GM12878 (cell line): ENCODE data around the gene SLC13A3. TPM values are rescaled to one million over a fixed set of nuclear protein-coding genes. Genes with fewer than 3 reads are reported as not detected.

Experiments used
- ATAC-seq: fragments of 200-7000 bp; cut with Tn5 transposase; 3 replicates; pipeline ENCODE4 v1.9.1; 2020; ENCODE audit warnings: mild to moderate bottlenecking, moderate library complexity
- BruUV-seq: library from RNA; stranded (reverse); fragments of 400-500 nt; replicated peaks from 2 replicates; lab custom pipeline; 2021; lab: Mats Ljungman, UMichigan
- CTCF ChIA-PET: fragments of 300-600 bp; sonication (Branson Sonifier 250); formaldehyde crosslinking; extraction: SDS; loops from one replicate; lab custom pipeline; 2021; ENCODE audit warnings: inconsistent platforms; lab: Yijun Ruan, JAX
- POLR2A ChIA-PET: fragments of 350-600 bp; formaldehyde crosslinking; extraction: SDS; loops from one replicate; lab custom pipeline; 2021; ENCODE audit warnings: inconsistent platforms; lab: Charles Lee
- RAD21 ChIA-PET: fragments of 300-600 bp; sonication (Branson Sonifier 250); formaldehyde crosslinking; loops from one replicate; lab custom pipeline; 2023; ENCODE audit warnings: antibody characterized with exemption; ENCODE audit not compliant: unreplicated experiment; lab: Charles Lee
- SMC1A ChIA-PET: fragments of 300-600 bp; sonication (Branson Sonifier 250); formaldehyde crosslinking; loops from one replicate; lab custom pipeline; 2023; ENCODE audit not compliant: unreplicated experiment, uncharacterized antibody; lab: Charles Lee
- DNase-seq: peaks from one replicate; pipeline ENCODE4 v3.0.0-alpha.2; 2011; ENCODE audit warnings: low read depth, low spot score
- FAIRE-seq: peaks from 3 replicates; lab custom pipeline; 2011; peaks lifted over from hg19 to GRCh38; lab: Jason Lieb, UNC
- H2AFZ ChIP-seq: 2 replicates; pipeline ENCODE4 v1.6.0; 2011; ENCODE audit warnings: low read depth, low read length, control low read depth; ENCODE audit not compliant: control insufficient read depth
- H3K27ac ChIP-seq: 2 replicates; pipeline ENCODE4 v1.5.1; 2011; ENCODE audit warnings: control low read depth; ENCODE audit not compliant: control insufficient read depth, insufficient read depth
- H3K27me3 ChIP-seq, 2 experiments: replicated peaks in 1 of 2; 2 replicates each; pipeline versions ENCODE4 v1.6.0 to v1.6.1; 2011; ENCODE audit warnings: low read length in 1 of 2; ENCODE audit not compliant: control insufficient read depth in 2 of 2, insufficient read depth in 2 of 2
- H3K36me3 ChIP-seq, 2 experiments: 2 replicates each; pipeline ENCODE4 v1.5.1; 2011; ENCODE audit warnings: low read length in 1 of 2; ENCODE audit not compliant: control insufficient read depth in 2 of 2, insufficient read depth in 2 of 2
- H3K4me1 ChIP-seq: 2 replicates; pipeline ENCODE4 v1.6.1; 2011; ENCODE audit warnings: mild to moderate bottlenecking, low read length, moderate library complexity, mixed read lengths; ENCODE audit not compliant: control insufficient read depth, insufficient read depth
- H3K4me2 ChIP-seq: 2 replicates; pipeline ENCODE4 v1.6.0; 2011; ENCODE audit warnings: control low read depth; ENCODE audit not compliant: control insufficient read depth, insufficient read depth
- H3K4me3 ChIP-seq: fragments of 200-600 bp; sonication (generic); 2 replicates; pipeline ENCODE4 v1.5.1; 2016
- H3K79me2 ChIP-seq: 2 replicates; pipeline ENCODE4 v1.6.0; 2011; ENCODE audit warnings: low read length; ENCODE audit not compliant: control insufficient read depth, insufficient read depth
- H3K9ac ChIP-seq: 2 replicates; pipeline ENCODE4 v1.8.0; 2011; ENCODE audit warnings: low read length, control low read depth, mixed read lengths; ENCODE audit not compliant: control insufficient read depth, insufficient read depth
- H3K9me3 ChIP-seq: replicated peaks from 3 replicates; pipeline ENCODE4 v1.5.1; 2011; ENCODE audit warnings: mild to moderate bottlenecking, low read length; ENCODE audit not compliant: control insufficient read depth, insufficient read depth
- H4K20me1 ChIP-seq: 2 replicates; pipeline ENCODE4 v1.6.0; 2011; ENCODE audit not compliant: control insufficient read depth, insufficient read depth
- CUX1 ChIP-seq: IDR thresholded peaks from 2 replicates; pipeline ENCODE4 v1.6.1; 2012; ENCODE audit warnings: improper control_type of control experiment, low read depth, low read length; ENCODE audit not compliant: insufficient replicate concordance
- ETV6 ChIP-seq, 2 experiments: fragments of 450-650 bp in 1 of 2; IDR thresholded peaks in 1 of 2; conservative IDR thresholded peaks in 1 of 2; 2 replicates each; pipeline ENCODE4 v1.6.1; 2014; ENCODE audit warnings: antibody characterized with exemption in 1 of 2, borderline replicate concordance in 1 of 2, low read depth in 1 of 2, mild to moderate bottlenecking in 1 of 2, moderate library complexity in 1 of 2
- NR2F1 ChIP-seq: fragments of 450-650 bp; conservative IDR thresholded peaks from 2 replicates; pipeline ENCODE4 v1.6.1; 2017; ENCODE audit warnings: mild to moderate bottlenecking
- SPI1 ChIP-seq: IDR thresholded peaks from 2 replicates; pipeline ENCODE4 v1.6.1; 2011; ENCODE audit warnings: low read depth, mild to moderate bottlenecking, low read length, moderate library complexity, borderline replicate concordance; ENCODE audit not compliant: insufficient read depth
- WGBS: methylation state at CpG from one replicate; pipeline ENCODE4 v1.1.6; 2016; ENCODE audit warnings: low lambda C conversion rate; ENCODE audit not compliant: insufficient replicate concordance, insufficient coverage; ENCODE audit errors: missing lambda C conversion rate; 5-methylcytosine and 5-hydroxymethylcytosine counted together
- in situ Hi-C: fragments of 300-500 bp; cut with MboI; formaldehyde crosslinking; loops from 9 replicates; pipeline ENCODE4 v1.14.3; 2018; ENCODE audit warnings: mixed read lengths
- intact Hi-C: fragments of 100-400 bp; cut with micrococcal nuclease; formaldehyde crosslinking; loops from one replicate; pipeline ENCODE4 v1.14.2; 2022; ENCODE audit not compliant: unreplicated experiment
- polyA plus RNA-seq, 11 experiments: library from polyadenylated mRNA; depleted of rRNA in 4 of 11; unstranded in 6 of 11; stranded (reverse) in 5 of 11; fragments of >200 nt; fragmentation: Nextera tagmentation in 4 of 11; fragmentation: Illumina TruSeq in 1 of 11; extraction: Ambion mirVana in 4 of 11; extraction: Trizol in 1 of 11; gene quantifications; 1 replicate in 1 of 11; 2 replicates in 10 of 11; pipeline versions ENCODE4 v1.2.1 to v1.2.3, GENCODE V29; 2011 to 2016; ENCODE audit warnings: inconsistent platforms in 2 of 11, missing spikeins in 2 of 11, low read depth in 1 of 11
- total RNA-seq, 4 experiments: library from RNA; depleted of rRNA in 3 of 4; stranded (reverse); fragments of >200 nt in 3 of 4; fragmentation: Illumina TruSeq in 1 of 4; extraction: Trizol in 1 of 4; gene quantifications; 2 replicates each; pipeline versions ENCODE4 v1.2.1 to v1.2.3, GENCODE V29; 2013 to 2021
- TF ChIP-seq, protein P1 (sequence below): fragments of 450-650 bp; IDR thresholded peaks from 2 replicates; pipeline ENCODE4 v1.6.1; 2017; ENCODE audit warnings: borderline replicate concordance

The SLC13A3 gene
- total and polyA plus RNA-seq, 10 of the 15 experiments (the other 5 are each of a cell fraction or from before 2014, with no cell fraction given), result 0.03 to 0.76 (median 0.07) TPM; not detected in 4

DNA sequence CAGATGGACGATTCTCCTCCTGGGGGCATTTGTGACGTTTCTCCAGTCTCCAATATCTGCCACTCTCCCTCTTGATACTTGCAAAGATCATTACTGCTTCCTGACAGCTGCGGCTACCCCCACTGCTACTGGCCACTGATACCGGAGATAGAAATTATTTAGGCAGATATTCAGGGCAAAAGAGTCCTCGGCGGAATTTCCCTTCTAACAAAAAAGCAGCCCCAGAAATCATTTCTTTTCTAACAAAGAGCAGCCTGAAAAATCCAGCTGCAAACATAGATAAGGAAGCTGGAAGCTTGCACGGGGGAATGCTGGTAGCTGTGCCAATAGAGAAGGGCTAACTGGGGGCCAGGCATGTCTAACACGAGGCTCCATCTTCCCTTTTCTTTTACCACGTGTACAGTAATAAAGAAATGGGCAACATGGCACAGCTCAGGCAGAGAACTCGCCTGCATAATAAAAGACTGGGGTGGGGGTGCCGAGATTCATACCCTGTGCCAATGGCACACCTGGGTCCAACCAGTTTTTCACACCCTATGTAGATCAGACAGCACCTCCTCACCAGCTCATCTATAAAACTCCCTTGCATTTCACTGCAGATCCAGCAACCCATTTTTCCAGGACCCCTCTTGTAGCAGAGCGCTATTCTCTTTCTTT lies 31.9 kb upstream of the SLC13A3 start:
- RAD21 ChIA-PET, result interaction anchor here (1.7 to 4.0 kb wide), 3 partner anchors 130 to 161 kb away, joined by 4 to 19 read pairs (median 9); no protein-coding TSS in a partner anchor
- H3K36me3 ChIP-seq, result peaks cover 0 to 11% of the 10 kb centered on the region in 2 experiments; a peak in 1 of 4 replicates
- H4K20me1 ChIP-seq, result peaks cover 6% of the 10 kb centered on the region; the same call in 1 of the 2 replicates
- H3K9me3 ChIP-seq, result no peaks in the 10 kb centered on the region
- H3K4me2 ChIP-seq, result no peak overlapping the region
- peaks cover 25% of the 10 kb centered on the region for H3K79me2 ChIP-seq
- TF ChIP-seq SPI1, result no peak
- TF ChIP-seq, protein P1, sequence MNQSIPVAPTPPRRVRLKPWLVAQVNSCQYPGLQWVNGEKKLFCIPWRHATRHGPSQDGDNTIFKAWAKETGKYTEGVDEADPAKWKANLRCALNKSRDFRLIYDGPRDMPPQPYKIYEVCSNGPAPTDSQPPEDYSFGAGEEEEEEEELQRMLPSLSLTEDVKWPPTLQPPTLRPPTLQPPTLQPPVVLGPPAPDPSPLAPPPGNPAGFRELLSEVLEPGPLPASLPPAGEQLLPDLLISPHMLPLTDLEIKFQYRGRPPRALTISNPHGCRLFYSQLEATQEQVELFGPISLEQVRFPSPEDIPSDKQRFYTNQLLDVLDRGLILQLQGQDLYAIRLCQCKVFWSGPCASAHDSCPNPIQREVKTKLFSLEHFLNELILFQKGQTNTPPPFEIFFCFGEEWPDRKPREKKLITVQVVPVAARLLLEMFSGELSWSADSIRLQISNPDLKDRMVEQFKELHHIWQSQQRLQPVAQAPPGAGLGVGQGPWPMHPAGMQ, result no peak
- peak in 1 of 2 experiments; percentile 53; a peak in 1 of 4 replicates for TF ChIP-seq ETV6 (conservative IDR thresholded peaks at IDR 0.05 in 1 of 2, IDR thresholded peaks at IDR 0.05 in 1 of 2; ENCODE audit: borderline replicate concordance in 1 of 2, low read depth in 1 of 2)
- no peak for TF ChIP-seq CUX1
- TF ChIP-seq NR2F1, result no peak
- FAIRE-seq (no peak), DNase-seq (no peak), ATAC-seq (no peak)
- no peak overlapping the region for H3K9ac ChIP-seq
- POLR2A ChIA-PET, result no interaction called here
- peaks cover 13% of the 10 kb centered on the region for H3K4me1 ChIP-seq
- intact Hi-C loops, result loop anchor here (5.0 kb wide), 1 partner anchor 141 kb away; no protein-coding TSS in a partner anchor
- CTCF ChIA-PET, result interaction anchor here (1.2 to 11.6 kb wide), 11 partner anchors 11 to 162 kb away, joined by 3 to 114 read pairs (median 4); no protein-coding TSS in a partner anchor
- SMC1A ChIA-PET, result interaction anchor here (0.9 to 5.3 kb wide), 7 partner anchors 11 to 161 kb away, joined by 3 to 43 read pairs (median 7); partner anchors contain the start of gene OCSTAMP
- in situ Hi-C loops, result loop anchor here (5.0 to 10.0 kb wide), 2 partner anchors 128 to 161 kb away; partner anchors contain the start of gene OCSTAMP
- no peak overlapping the region for H3K27ac ChIP-seq
- WGBS, result 61% methylated on average over 12 of the region's 12 CpGs
- H3K27me3 ChIP-seq, result no peaks in the 10 kb centered on the region
- H3K4me3 ChIP-seq, result no peak overlapping the region
- no TSS peak for BruUV-seq
- no peak overlapping the region for H2AFZ ChIP-seq
